ENCODE results near the gene MYBPHL. TPM values are rescaled to one million over a fixed set of nuclear protein-coding genes. Genes with fewer than 3 reads are reported as not detected.

The MYBPHL gene
- total RNA-seq, 1 donor from 2014 or later, result not detected

DNA sequence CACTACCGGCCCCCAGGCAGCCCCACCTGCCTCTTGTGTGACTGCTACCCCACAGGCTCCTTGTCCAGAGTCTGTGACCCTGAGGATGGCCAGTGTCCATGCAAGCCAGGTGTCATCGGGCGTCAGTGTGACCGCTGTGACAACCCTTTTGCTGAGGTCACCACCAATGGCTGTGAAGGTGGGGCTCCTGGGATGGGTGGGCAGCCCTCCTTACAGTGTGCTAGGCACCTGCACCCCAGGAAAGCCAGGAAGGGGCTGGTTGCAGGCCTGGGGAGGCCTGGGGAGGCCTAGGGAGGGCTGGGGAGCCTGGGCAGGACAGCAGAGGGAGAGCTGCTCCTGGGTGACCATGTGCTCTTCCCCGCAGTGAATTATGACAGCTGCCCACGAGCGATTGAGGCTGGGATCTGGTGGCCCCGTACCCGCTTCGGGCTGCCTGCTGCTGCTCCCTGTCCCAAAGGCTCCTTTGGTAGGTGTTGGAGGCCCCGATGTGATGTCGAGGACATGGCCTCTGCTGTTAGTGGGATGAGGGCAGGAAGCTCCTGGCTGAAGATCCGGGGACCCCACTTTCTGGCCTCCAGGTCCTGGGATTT, 41.0 kb downstream of the MYBPHL start:
- H3K36me3 Mint-ChIP-seq (ENCODE audit: low read depth, unreplicated experiment), result no peaks in the 10 kb centered on the region

DNA sequence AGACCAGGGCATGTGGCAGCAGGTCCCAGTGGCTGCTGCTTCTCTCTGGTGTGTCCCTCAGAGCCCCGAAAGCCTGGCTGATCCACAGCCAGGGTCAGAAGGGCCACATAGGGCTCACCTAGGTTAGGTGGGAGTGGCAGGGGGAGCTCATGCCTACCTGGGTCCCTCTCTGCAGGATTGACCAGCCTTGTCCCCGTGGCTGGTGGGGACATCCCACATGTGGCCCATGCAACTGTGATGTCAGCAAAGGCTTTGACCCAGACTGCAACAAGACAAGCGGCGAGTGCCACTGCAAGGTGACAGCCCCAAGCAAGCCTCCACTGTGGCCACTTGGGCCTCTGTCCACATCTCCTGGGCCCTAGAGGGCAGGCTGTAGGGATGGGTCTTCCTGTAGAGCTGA, 41.8 kb downstream of the MYBPHL start:
- Mint-ChIP-seq H3K36me3 (ENCODE audit: low read depth, unreplicated experiment) (no peaks in the 10 kb centered on the region), H3K4me3 (ENCODE audit: unreplicated experiment) (no peak overlapping the region), H3K9me3 (ENCODE audit: unreplicated experiment) (no peaks in the 10 kb centered on the region), H3K27me3 (ENCODE audit: unreplicated experiment) (peaks cover 11% of the 10 kb centered on the region), H3K4me1 (ENCODE audit: unreplicated experiment) (no peaks in the 10 kb centered on the region), H3K27ac (ENCODE audit: unreplicated experiment) (no peak overlapping the region)
- DNase-seq (ENCODE audit: low spot score), result no peak
- TF ChIP-seq, protein P1, sequence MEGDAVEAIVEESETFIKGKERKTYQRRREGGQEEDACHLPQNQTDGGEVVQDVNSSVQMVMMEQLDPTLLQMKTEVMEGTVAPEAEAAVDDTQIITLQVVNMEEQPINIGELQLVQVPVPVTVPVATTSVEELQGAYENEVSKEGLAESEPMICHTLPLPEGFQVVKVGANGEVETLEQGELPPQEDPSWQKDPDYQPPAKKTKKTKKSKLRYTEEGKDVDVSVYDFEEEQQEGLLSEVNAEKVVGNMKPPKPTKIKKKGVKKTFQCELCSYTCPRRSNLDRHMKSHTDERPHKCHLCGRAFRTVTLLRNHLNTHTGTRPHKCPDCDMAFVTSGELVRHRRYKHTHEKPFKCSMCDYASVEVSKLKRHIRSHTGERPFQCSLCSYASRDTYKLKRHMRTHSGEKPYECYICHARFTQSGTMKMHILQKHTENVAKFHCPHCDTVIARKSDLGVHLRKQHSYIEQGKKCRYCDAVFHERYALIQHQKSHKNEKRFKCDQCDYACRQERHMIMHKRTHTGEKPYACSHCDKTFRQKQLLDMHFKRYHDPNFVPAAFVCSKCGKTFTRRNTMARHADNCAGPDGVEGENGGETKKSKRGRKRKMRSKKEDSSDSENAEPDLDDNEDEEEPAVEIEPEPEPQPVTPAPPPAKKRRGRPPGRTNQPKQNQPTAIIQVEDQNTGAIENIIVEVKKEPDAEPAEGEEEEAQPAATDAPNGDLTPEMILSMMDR (IDR thresholded peaks at IDR 0.05; ENCODE audit: unreplicated experiment), result no peak

More for the DNA sequence above, 41.0 kb downstream of the MYBPHL start:
- H3K27me3 Mint-ChIP-seq (ENCODE audit: unreplicated experiment), result peaks cover 15% of the 10 kb centered on the region
- DNase-seq (ENCODE audit: low spot score), result no peak
- no peaks in the 10 kb centered on the region for H3K4me1 Mint-ChIP-seq (ENCODE audit: unreplicated experiment)
- H3K27ac Mint-ChIP-seq (ENCODE audit: unreplicated experiment), result no peak overlapping the region
- TF ChIP-seq, protein P1 (IDR thresholded peaks at IDR 0.05; ENCODE audit: unreplicated experiment), result no peak
- no peak overlapping the region for H3K4me3 Mint-ChIP-seq (ENCODE audit: unreplicated experiment)
- H3K9me3 Mint-ChIP-seq (ENCODE audit: unreplicated experiment), result no peaks in the 10 kb centered on the region

DNA sequence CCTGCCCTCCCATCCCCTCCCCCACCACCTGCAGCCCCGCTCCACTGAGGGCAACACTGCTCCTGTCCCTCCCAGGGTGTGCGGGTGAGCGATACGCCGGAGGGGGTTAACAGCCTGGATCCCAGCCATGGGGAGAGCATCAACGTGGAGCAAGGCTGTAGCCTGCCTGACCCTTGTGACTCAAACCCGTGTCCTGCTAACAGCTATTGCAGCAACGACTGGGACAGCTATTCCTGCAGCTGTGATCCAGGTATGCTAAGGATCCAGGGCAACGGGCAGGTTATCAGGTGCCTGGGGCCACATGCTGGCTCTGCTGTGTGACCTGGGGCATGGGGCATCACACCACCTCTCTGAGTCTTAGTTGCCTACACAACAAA, 42.4 kb downstream of the MYBPHL start:
- no peak for DNase-seq (ENCODE audit: low spot score)
- peaks cover 2% of the 10 kb centered on the region for H3K4me1 Mint-ChIP-seq (ENCODE audit: unreplicated experiment)
- H3K36me3 Mint-ChIP-seq (ENCODE audit: low read depth, unreplicated experiment), result no peaks in the 10 kb centered on the region
- H3K4me3 Mint-ChIP-seq (ENCODE audit: unreplicated experiment), result no peak overlapping the region
- H3K27me3 Mint-ChIP-seq (ENCODE audit: unreplicated experiment), result peaks cover 15% of the 10 kb centered on the region
- no peaks in the 10 kb centered on the region for H3K9me3 Mint-ChIP-seq (ENCODE audit: unreplicated experiment)
- TF ChIP-seq, protein P1 (IDR thresholded peaks at IDR 0.05; ENCODE audit: unreplicated experiment), result no peak
- H3K27ac Mint-ChIP-seq (ENCODE audit: unreplicated experiment), result no peak overlapping the region

DNA sequence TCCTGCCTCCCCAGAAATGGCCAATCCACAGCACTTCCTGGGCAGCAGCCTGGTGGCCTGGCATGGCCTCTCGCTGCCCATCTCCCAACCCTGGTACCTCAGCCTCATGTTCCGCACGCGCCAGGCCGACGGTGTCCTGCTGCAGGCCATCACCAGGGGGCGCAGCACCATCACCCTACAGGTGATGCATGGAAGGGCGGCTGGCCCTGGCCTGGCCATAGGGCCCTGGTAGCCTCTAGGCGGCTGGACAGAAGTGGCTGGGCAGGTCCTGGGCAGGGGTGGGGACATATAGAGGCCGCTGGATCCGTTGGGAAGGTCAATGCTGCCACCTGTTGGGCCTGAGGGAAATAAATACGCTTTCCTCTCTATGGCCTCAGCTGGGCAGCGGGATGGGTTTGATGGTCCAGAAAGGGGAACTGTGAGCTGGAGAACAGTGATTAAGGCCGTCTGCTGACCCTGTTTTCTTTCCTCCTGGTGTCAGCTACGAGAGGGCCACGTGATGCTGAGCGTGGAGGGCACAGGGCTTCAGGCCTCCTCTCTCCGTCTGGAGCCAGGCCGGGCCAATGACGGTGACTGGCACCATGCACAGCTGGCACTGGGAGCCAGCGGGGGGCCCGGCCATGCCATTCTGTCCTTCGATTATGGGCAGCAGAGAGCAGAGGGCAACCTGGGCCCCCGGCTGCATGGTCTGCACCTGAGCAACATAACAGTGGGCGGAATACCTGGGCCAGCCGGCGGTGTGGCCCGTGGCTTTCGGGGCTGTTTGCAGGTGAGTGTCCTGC, 43.0 kb downstream of the MYBPHL start:
- H3K4me3 Mint-ChIP-seq (ENCODE audit: unreplicated experiment), result no peak overlapping the region
- peaks cover 18% of the 10 kb centered on the region for H3K27me3 Mint-ChIP-seq (ENCODE audit: unreplicated experiment)
- no peaks in the 10 kb centered on the region for H3K36me3 Mint-ChIP-seq (ENCODE audit: low read depth, unreplicated experiment)
- TF ChIP-seq, protein P1 (IDR thresholded peaks at IDR 0.05; ENCODE audit: unreplicated experiment), result peak; percentile 99
- H3K9me3 Mint-ChIP-seq (ENCODE audit: unreplicated experiment), result no peaks in the 10 kb centered on the region
- peak; percentile 98 for DNase-seq (ENCODE audit: low spot score)
- H3K27ac Mint-ChIP-seq (ENCODE audit: unreplicated experiment), result no peak overlapping the region
- peaks cover 2% of the 10 kb centered on the region for H3K4me1 Mint-ChIP-seq (ENCODE audit: unreplicated experiment)

DNA sequence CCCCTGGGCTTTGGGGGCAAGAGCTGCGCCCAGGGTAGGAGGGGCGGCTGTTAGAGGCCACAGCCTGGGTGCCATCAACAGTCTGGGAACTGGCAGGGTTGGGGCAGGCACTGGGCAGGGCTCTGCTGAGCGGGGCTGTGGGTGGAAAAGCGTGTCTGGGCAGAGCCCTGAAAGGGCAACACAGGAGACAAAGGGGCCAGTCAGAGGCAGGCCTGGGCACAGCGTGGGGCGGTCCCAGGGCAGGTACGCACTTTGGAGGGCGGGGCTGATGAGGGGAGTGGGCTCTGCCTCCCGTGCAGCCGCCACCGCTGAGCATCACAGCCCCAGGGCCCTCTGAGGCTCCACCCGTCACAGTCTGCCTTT, 43.6 kb downstream of the MYBPHL start:
- no peaks in the 10 kb centered on the region for H3K9me3 Mint-ChIP-seq (ENCODE audit: unreplicated experiment)
- H3K4me3 Mint-ChIP-seq (ENCODE audit: unreplicated experiment), result no peak overlapping the region
- no peak overlapping the region for H3K27ac Mint-ChIP-seq (ENCODE audit: unreplicated experiment)
- peaks cover 18% of the 10 kb centered on the region for H3K27me3 Mint-ChIP-seq (ENCODE audit: unreplicated experiment)
- no peaks in the 10 kb centered on the region for H3K36me3 Mint-ChIP-seq (ENCODE audit: low read depth, unreplicated experiment)
- H3K4me1 Mint-ChIP-seq (ENCODE audit: unreplicated experiment), result peaks cover 2% of the 10 kb centered on the region
- no peak for DNase-seq (ENCODE audit: low spot score)
- TF ChIP-seq, protein P1 (IDR thresholded peaks at IDR 0.05; ENCODE audit: unreplicated experiment), result no peak
